ENCODE measurements around the gene SNCB. TPM values are rescaled to one million over a fixed set of nuclear protein-coding genes. Genes with fewer than 3 reads are reported as not detected.

SNCB gene
- total RNA-seq, 1 experiment from 2014 or later, result not detected

GRCh38 chr5:176603091-176603490, 27.2 kb downstream of the SNCB start:
- ChIA-PET RAD21 (ENCODE audit: low non-redundant PET in 1 of 2, low total read pairs in 2 of 2, uncharacterized antibody in 2 of 2, unreplicated experiment in 2 of 2) (no interaction called here), POLR2A (interaction anchor here (1.0 kb wide), 1 partner anchor 65 kb away, joined by 3 read pairs; the partner anchor contains the start of gene RNF44), CTCF (no interaction called here)
- intact Hi-C loops (cut with micrococcal nuclease), result no loop called here
- peaks cover 5 to 6% of the 10 kb centered on the region in 2 experiments; a peak in 3 of 4 replicates for H3K36me3 ChIP-seq (ENCODE audit: control insufficient read depth in 1 of 2, insufficient read depth in 2 of 2, low read length in 2 of 2)
- H3K79me2 ChIP-seq (ENCODE audit: insufficient read depth, low read length), result peaks cover 30% of the 10 kb centered on the region
- TF ChIP-seq JUND (IDR thresholded peaks at IDR 0.05) (no peak), ZNF274 (IDR thresholded peaks at IDR 0.05; ENCODE audit: low read depth, low read length) (no peak), EZH2 (IDR thresholded peaks at IDR 0.05) (no peak), FOSL1 (IDR thresholded peaks at IDR 0.05; ENCODE audit: low read depth) (no peak), POLR2AphosphoS5 (IDR thresholded peaks at IDR 0.05; ENCODE audit: low read depth, low read length) (no peak), SP1 (IDR thresholded peaks at IDR 0.05; ENCODE audit: low read depth) (no peak), RAD21 (IDR thresholded peaks at IDR 0.05; ENCODE audit: low read depth) (no peak), ZFX (IDR thresholded peaks at IDR 0.05) (no peak), SRF (IDR thresholded peaks at IDR 0.05; ENCODE audit: low read depth) (no peak), ZBTB33 (IDR thresholded peaks at IDR 0.05; ENCODE audit: extremely low read depth, insufficient replicate concordance, low read length) (no peak), CBX3 (IDR thresholded peaks at IDR 0.05; ENCODE audit: low read depth) (no peak), EZH2phosphoT487 (IDR thresholded peaks at IDR 0.05; ENCODE audit: borderline replicate concordance) (no peak), SIN3A (IDR thresholded peaks at IDR 0.05; ENCODE audit: low read depth) (no peak)
- TF ChIP-seq, protein P1, sequence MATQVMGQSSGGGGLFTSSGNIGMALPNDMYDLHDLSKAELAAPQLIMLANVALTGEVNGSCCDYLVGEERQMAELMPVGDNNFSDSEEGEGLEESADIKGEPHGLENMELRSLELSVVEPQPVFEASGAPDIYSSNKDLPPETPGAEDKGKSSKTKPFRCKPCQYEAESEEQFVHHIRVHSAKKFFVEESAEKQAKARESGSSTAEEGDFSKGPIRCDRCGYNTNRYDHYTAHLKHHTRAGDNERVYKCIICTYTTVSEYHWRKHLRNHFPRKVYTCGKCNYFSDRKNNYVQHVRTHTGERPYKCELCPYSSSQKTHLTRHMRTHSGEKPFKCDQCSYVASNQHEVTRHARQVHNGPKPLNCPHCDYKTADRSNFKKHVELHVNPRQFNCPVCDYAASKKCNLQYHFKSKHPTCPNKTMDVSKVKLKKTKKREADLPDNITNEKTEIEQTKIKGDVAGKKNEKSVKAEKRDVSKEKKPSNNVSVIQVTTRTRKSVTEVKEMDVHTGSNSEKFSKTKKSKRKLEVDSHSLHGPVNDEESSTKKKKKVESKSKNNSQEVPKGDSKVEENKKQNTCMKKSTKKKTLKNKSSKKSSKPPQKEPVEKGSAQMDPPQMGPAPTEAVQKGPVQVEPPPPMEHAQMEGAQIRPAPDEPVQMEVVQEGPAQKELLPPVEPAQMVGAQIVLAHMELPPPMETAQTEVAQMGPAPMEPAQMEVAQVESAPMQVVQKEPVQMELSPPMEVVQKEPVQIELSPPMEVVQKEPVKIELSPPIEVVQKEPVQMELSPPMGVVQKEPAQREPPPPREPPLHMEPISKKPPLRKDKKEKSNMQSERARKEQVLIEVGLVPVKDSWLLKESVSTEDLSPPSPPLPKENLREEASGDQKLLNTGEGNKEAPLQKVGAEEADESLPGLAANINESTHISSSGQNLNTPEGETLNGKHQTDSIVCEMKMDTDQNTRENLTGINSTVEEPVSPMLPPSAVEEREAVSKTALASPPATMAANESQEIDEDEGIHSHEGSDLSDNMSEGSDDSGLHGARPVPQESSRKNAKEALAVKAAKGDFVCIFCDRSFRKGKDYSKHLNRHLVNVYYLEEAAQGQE (IDR thresholded peaks at IDR 0.05; ENCODE audit: low read depth), result no peak
- H3K27me3 ChIP-seq (ENCODE audit: insufficient read depth, low read length), result no peaks in the 10 kb centered on the region
- H3K27ac ChIP-seq (ENCODE audit: low read depth, low read length), result no peak overlapping the region
- DNase-seq (ENCODE audit: low read depth, low spot score) (no peak), ATAC-seq (peak; percentile 36)
- BruUV-seq (replicated peaks), result no TSS peak
- no peak overlapping the region for H2AFZ ChIP-seq (ENCODE audit: low read depth, low read length, poor library complexity, severe bottlenecking)
- no peaks in the 10 kb centered on the region for H4K20me1 ChIP-seq (ENCODE audit: insufficient read depth)
- peak overlapping the region; percentile 4; the same call in 1 of the 2 replicates for H3K4me2 ChIP-seq (ENCODE audit: low read length)
- no peak overlapping the region for H3K9ac ChIP-seq (ENCODE audit: low read length)
- no peak overlapping the region for H3K4me3 ChIP-seq (replicated peaks in 1 of 2; ENCODE audit: low read depth in 1 of 2, low read length in 2 of 2)
- H3K9me3 ChIP-seq (ENCODE audit: control insufficient read depth in 1 of 2, insufficient read depth in 1 of 2, low read depth in 1 of 2, low read length in 2 of 2), result no peaks in the 10 kb centered on the region
- peaks cover 7 to 10% of the 10 kb centered on the region in 2 experiments; a peak in 3 of 4 replicates for H3K4me1 ChIP-seq (ENCODE audit: control insufficient read depth in 1 of 2, insufficient read depth in 2 of 2, low read length in 2 of 2)
- no peaks in the 10 kb centered on the region for H3K9me2 ChIP-seq (ENCODE audit: insufficient read depth)

All from HCT116 (cell line).